GM12872 (cell line): ENCODE data around the gene FBN2.

ENCODE experiments used
- CTCF ChIP-seq: IDR thresholded peaks from 3 replicates; pipeline ENCODE4 v1.5.1; 2011; ENCODE audit warnings: low read depth, mild to moderate bottlenecking, low read length, moderate library complexity; ENCODE audit not compliant: insufficient read depth

Gene FBN2

DNA sequence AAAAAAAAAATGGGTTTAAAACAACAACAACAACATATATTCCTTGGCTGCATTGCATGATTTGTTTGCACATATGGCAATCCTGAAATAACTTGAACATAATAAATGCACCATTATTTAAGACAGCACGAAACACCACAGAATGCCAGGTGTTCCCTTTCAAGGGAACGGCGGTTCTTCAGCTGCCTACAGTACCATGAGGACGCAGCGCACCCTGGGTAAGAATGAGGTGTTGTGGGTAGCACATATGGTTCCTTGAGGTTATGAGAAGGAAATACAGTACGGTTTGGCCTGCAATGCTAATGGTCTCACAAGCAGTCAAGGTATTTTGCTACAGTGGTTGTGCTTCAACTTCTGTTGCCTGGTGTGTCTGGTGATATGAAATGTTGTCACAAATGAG, 279.7 kb downstream of the FBN2 start:
- no peak for TF ChIP-seq CTCF

DNA sequence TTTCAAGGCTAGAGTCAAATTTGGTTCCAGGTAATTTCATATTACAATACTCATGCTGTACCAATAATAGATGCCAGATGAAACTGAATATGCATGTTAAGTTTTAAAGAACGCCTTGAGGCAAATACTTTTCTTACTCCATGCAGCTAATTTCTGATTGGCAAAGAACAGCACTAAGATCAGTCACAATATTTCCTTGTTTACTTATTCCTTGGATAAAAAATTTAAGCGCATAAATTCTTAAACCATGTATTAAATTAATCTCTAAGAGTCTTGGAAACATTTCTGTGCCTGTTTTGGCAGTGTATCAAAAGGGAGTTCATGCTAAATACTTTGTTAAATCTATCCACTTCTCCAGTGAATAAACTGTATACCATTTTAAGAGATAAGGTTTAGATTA, 281.0 kb downstream of the FBN2 start:
- TF ChIP-seq CTCF = no peak

DNA sequence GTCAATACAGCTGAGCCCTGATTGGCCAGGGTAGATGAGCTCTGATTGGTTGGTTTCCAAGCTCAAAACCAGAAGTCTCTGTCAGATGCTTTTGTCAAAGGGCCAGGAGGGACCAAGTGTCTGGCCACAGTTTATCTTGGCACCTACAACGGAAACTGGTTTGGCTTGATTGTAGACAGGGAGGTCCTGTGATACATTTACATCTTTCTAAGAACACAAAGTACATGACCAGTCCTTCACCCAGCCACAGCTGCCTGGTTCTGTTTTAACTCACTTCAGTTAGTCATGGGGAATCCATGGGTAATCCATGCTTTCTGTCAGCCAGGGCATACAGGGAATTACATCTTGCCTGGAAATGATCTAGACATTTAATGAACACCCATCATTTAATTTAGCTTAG, 283.3 kb downstream of the FBN2 start:
- TF ChIP-seq CTCF = no peak

- TF ChIP-seq CTCF = no peak
Measured at GRCh38 chr5:128253880-128254279, 284.2 kb downstream of the FBN2 start.

GRCh38 chr5:128253161-128253560, 284.9 kb downstream of the FBN2 start:
- no peak for TF ChIP-seq CTCF

- TF ChIP-seq CTCF = no peak
Measured at GRCh38 chr5:128252756-128253155, 285.3 kb downstream of the FBN2 start.

DNA sequence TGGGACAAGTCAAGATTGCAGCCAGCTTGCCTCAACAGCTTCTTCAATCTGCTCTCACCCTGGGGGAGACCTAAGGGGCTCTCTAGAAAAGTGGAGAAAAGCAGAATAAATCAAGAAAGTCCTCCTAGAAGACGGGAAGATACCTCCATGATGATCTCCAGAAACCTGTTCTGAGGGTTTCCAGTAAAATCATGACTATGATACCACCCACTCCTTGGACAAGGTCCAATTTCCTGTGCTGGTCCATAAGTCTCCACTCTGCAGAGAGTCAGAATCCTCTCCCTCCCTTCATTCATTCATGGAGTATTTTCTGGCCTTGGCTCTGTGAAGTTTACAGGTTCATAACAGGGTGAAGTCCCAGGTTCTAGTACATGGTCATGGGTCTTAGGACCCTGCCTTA, 285.8 kb downstream of the FBN2 start:
- TF ChIP-seq CTCF = no peak

DNA sequence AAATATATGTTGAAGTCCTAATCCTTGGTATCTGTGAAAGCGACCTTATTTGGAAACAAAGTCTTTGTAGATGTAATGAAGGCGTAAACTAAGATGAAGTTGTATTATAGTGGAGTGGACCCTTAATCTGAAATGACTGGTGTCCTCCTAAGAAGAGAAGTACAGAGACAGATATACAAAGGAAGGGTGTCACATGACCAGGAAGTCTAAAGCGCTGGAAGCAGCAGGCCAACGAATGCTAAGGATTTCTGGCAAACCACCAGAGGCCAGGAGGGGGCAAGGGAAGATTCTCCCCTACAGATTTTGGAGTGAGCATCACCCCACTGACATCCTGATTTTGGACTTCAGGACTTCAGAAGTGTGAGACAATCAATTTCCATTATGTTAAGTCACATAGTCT, 292.1 kb downstream of the FBN2 start:
- TF ChIP-seq CTCF = no peak
